Heart right ventricle (tissue), 16 donors: Measurements from ENCODE around the gene CIBAR2. TPM values are rescaled to one million over a fixed set of nuclear protein-coding genes. Genes with fewer than 3 reads are reported as not detected.

ENCODE experiments used
- ATAC-seq, 8 donors: fragments of 200-7000 bp; cut with Tn5 transposase; one replicate each; pipeline ENCODE4 v1.9.1; 2020; ENCODE audit warnings: mild to moderate bottlenecking in 8 of 8, moderate library complexity in 8 of 8, moderate number of reproducible peaks in 1 of 8
- DNase-seq, 2 donors: peaks; one replicate each; pipeline ENCODE4 v3.0.0-alpha.2; 2020
- H3K27ac ChIP-seq, 10 donors: fragments of 200-600 bp; sonication (generic) in 2 of 10; one replicate each; pipeline versions ENCODE4 v1.5.0 to v1.8.0; 2020 to 2022; ENCODE audit warnings: mild to moderate bottlenecking in 3 of 10
- H3K27me3 ChIP-seq, 7 donors: fragments of 200-600 bp; one replicate each; pipeline ENCODE4 v1.8.0; 2021 to 2022; ENCODE audit warnings: mild to moderate bottlenecking in 2 of 7
- H3K36me3 ChIP-seq, 9 donors: fragments of 200-600 bp; sonication (generic) in 1 of 9; one replicate each; pipeline versions ENCODE4 v1.5.0 to v1.8.0; 2020 to 2022; ENCODE audit warnings: mild to moderate bottlenecking in 2 of 9
- H3K4me1 ChIP-seq, 9 donors: fragments of 200-600 bp; sonication (generic) in 1 of 9; one replicate each; pipeline versions ENCODE4 v1.5.0 to v1.8.0; 2020 to 2022; ENCODE audit warnings: mild to moderate bottlenecking in 4 of 9
- H3K4me3 ChIP-seq, 10 donors: fragments of 200-600 bp; sonication (generic) in 2 of 10; one replicate each; pipeline versions ENCODE4 v1.5.0 to v1.8.0; 2020 to 2022; ENCODE audit warnings: mild to moderate bottlenecking in 7 of 10, moderate library complexity in 2 of 10
- H3K9me3 ChIP-seq, 11 donors: fragments of 200-600 bp in 10 of 11; sonication (generic) in 2 of 11; one replicate each; pipeline versions ENCODE4 v1.5.0 to v1.8.0; 2013 to 2022; ENCODE audit warnings: mild to moderate bottlenecking in 2 of 11, control low read depth in 1 of 11, moderate library complexity in 1 of 11
- CTCF ChIP-seq, 9 donors: fragments of 200-600 bp; sonication (generic) in 2 of 9; IDR thresholded peaks; one replicate each; pipeline versions ENCODE4 v1.5.0 to v1.8.0; 2021 to 2022; ENCODE audit warnings: antibody characterized with exemption in 9 of 9, mild to moderate bottlenecking in 5 of 9, moderate library complexity in 1 of 9
- WGBS, 2 donors: extraction: QIAGEN DNeasy Blood & Tissue Kit; methylation state at CpG; one replicate each; pipeline ENCODE4 v1.1.7; 2013; ENCODE audit warnings: inconsistent platforms in 1 of 2; 5-methylcytosine and 5-hydroxymethylcytosine counted together
- intact Hi-C, 10 donors: fragments of 100-400 bp; cut with DNase I; formaldehyde crosslinking; loops; one replicate each; pipeline versions ENCODE4 v1.11.1 to v1.14.2; 2022
- polyA plus RNA-seq, 2 donors: library from polyadenylated mRNA; stranded (reverse); fragments of 200-250 nt; gene quantifications; one replicate each; pipeline ENCODE4 v1.2.3, GENCODE V29; 2013
- total RNA-seq, 10 donors: library from RNA; stranded (reverse); fragmentation: NEBNext Ultra II Directional in 3 of 10; extraction: Animal tissue kit (Norgen Biotek cat#: 25700) in 3 of 10; gene quantifications; one replicate each; pipeline versions ENCODE4 v1.2.1 to v1.2.4, GENCODE V29; 2021 to 2023
- donor health status: Arrhythmogenic right ventricular cardiomyopathy.
- donor health status: ischemic (EF 13 %, LVEDD 7.1; RV severe dilation, severe dysfunction).
- donor health status: healthy with polysubstance abuse.
- donor health status: DM: no; HTN: yes; CAD: no.
- donor health status: DM: no; HTN: no; CAD: no.
- donor health status: ischemic (EF 25% LVEDD 6.9; RV normal size, moderate dysfunction).
- donor health status: ischemic (EF 25% LVEDD 5.7; RV mildly dilated, moderate dysfunction).
- donor health status: healthy.
- donor health status: DM: yes; HTN: yes; CAD: no.
- donor health status: Ischemic cardiomyopathy.
- donor health status: ischemic (EF 35%, LVEDD 5.7; RV mildly dilated, moderate dysfunction).
- donor health status: nonischemic (EF 11% LVEDD 7.7; RV severe dilation, severe dysfunction).
- donor health status: DM: yes; HTN: yes; CAD: no.
- donor health status: PGD.
- donor health status: ischemic (EF 29% LVEDD 5.4; RV normal size, mild dysfunction).
- donor health status: nonischemic (EF 23%, LVEDD 6.1; RV moderate dilation, normal function).

The CIBAR2 gene
- total and polyA plus RNA-seq, 12 donors: not detected

GRCh38 chr16:85129876-85130704 is 17.8 kb upstream of the CIBAR2 start:
- intact Hi-C loops: loop anchor here in 4 of 10 donors (5.0 to 10.0 kb wide), 4 partner anchors 37 to 105 kb away; no protein-coding TSS in a partner anchor
- no peaks in the 10 kb centered on the region for H3K9me3 ChIP-seq
- H3K4me3 ChIP-seq: no peak overlapping the region
- H3K27ac ChIP-seq: peak overlapping the region; percentile 34 to 79 (median 64)
- no peak for TF ChIP-seq CTCF (IDR thresholded peaks at IDR 0.05)
- ATAC-seq (peak in 1 of 8 donors; percentile 7), DNase-seq (no peak)
- no peaks in the 10 kb centered on the region for H3K27me3 ChIP-seq
- 46 to 61% methylated on average over 15 of the region's 15 CpGs for WGBS, 2 donors
- H3K36me3 ChIP-seq: no peaks in the 10 kb centered on the region
- peaks cover 27 to 60% (median 40%) of the 10 kb centered on the region in 9 donors for H3K4me1 ChIP-seq

- DNase-seq (no peak), ATAC-seq (no peak)
- intact Hi-C loops: loop anchor here in 3 of 10 donors (5.0 to 10.0 kb wide), 3 partner anchors 39 to 104 kb away; no protein-coding TSS in a partner anchor
- no peak overlapping the region for H3K4me3 ChIP-seq
- TF ChIP-seq CTCF (IDR thresholded peaks at IDR 0.05): no peak
- no peaks in the 10 kb centered on the region for H3K36me3 ChIP-seq
- no peaks in the 10 kb centered on the region for H3K27me3 ChIP-seq
- no peak overlapping the region for H3K27ac ChIP-seq
- 86 to 91% methylated on average over 9 of the region's 9 CpGs for WGBS, 2 donors
- H3K9me3 ChIP-seq: no peaks in the 10 kb centered on the region
- peaks cover 28 to 65% (median 52%) of the 10 kb centered on the region in 9 donors for H3K4me1 ChIP-seq
Observed at GRCh38 chr16:85128079-85128837, 16.0 kb upstream of the CIBAR2 start.

GRCh38 chr16:85127379-85127723 is 15.1 kb upstream of the CIBAR2 start:
- TF ChIP-seq CTCF (IDR thresholded peaks at IDR 0.05): no peak
- no peaks in the 10 kb centered on the region for H3K27me3 ChIP-seq
- H3K4me3 ChIP-seq: no peak overlapping the region
- no peak overlapping the region for H3K27ac ChIP-seq
- DNase-seq (no peak), ATAC-seq (no peak)
- no peaks in the 10 kb centered on the region for H3K36me3 ChIP-seq
- intact Hi-C loops: loop anchor here in 3 of 10 donors (5.0 to 10.0 kb wide), 3 partner anchors 40 to 105 kb away; no protein-coding TSS in a partner anchor
- no peaks in the 10 kb centered on the region for H3K9me3 ChIP-seq
- WGBS, 2 donors: 77 to 81% methylated on average over 3 of the region's 3 CpGs
- peaks cover 28 to 68% (median 54%) of the 10 kb centered on the region in 9 donors for H3K4me1 ChIP-seq

GRCh38 chr16:85126705-85127378 is 14.6 kb upstream of the CIBAR2 start:
- Histone ChIP-seq H3K4me3 (no peak overlapping the region), H3K36me3 (no peaks in the 10 kb centered on the region), H3K4me1 (peaks cover 28 to 68% (median 54%) of the 10 kb centered on the region in 9 donors), H3K9me3 (no peaks in the 10 kb centered on the region), H3K27me3 (no peaks in the 10 kb centered on the region), H3K27ac (peak overlapping the region in 6 of 10 donors; percentile 46 to 86 (median 61))
- intact Hi-C loops: loop anchor here in 3 of 10 donors (5.0 to 10.0 kb wide), 3 partner anchors 40 to 105 kb away; no protein-coding TSS in a partner anchor
- WGBS, 2 donors: 33 to 39% methylated on average over 20 of the region's 20 CpGs
- ATAC-seq (peak in 6 of 8 donors; percentile 16 to 44 (median 28)), DNase-seq (no peak)
- TF ChIP-seq CTCF (IDR thresholded peaks at IDR 0.05): no peak
